Loucy (cell line): Measurements from ENCODE around the gene MOXD1.

Source experiments
- H2AFZ ChIP-seq: fragments of 200-600 bp; sonication (generic); 2 replicates; pipeline ENCODE4 v1.6.0; 2016; ENCODE audit warnings: antibody characterized with exemption, mild to moderate bottlenecking, low read length, moderate library complexity
- H3F3A ChIP-seq: fragments of 200-600 bp; 2 replicates; pipeline ENCODE4 v1.6.0; 2016; ENCODE audit warnings: antibody characterized with exemption, low read depth, mild to moderate bottlenecking
- H3K27me3 ChIP-seq: fragments of 200-600 bp; sonication (generic); 2 replicates; pipeline ENCODE4 v1.6.1; 2014; ENCODE audit warnings: low read length, mild to moderate bottlenecking; ENCODE audit not compliant: insufficient read depth, poor library complexity, severe bottlenecking
- H3K36me3 ChIP-seq: fragments of 200-600 bp; sonication (generic); 2 replicates; pipeline ENCODE4 v1.6.1; 2016; ENCODE audit warnings: low read length; ENCODE audit not compliant: insufficient read depth
- H3K4me1 ChIP-seq: fragments of 200-600 bp; sonication (generic); 2 replicates; pipeline ENCODE4 v1.5.1; 2014; ENCODE audit warnings: low read length, mild to moderate bottlenecking; ENCODE audit not compliant: insufficient read depth, poor library complexity, severe bottlenecking
- H3K4me2 ChIP-seq: fragments of 200-600 bp; sonication (generic); 2 replicates; pipeline ENCODE4 v1.6.0; 2014; ENCODE audit warnings: antibody characterized with exemption, low read length, low read depth, mild to moderate bottlenecking; ENCODE audit not compliant: poor library complexity, severe bottlenecking
- H3K4me3 ChIP-seq: fragments of 200-600 bp; sonication (generic); 2 replicates; pipeline ENCODE4 v1.5.1; 2014; ENCODE audit warnings: low read length, mild to moderate bottlenecking, mixed read lengths; ENCODE audit not compliant: poor library complexity, severe bottlenecking
- H3K79me2 ChIP-seq: fragments of 200-600 bp; sonication (generic); 2 replicates; pipeline ENCODE4 v1.6.1; 2014; ENCODE audit warnings: low read length; ENCODE audit not compliant: insufficient read depth
- H3K9ac ChIP-seq: fragments of 200-600 bp; sonication (generic); 2 replicates; pipeline ENCODE4 v1.6.0; 2014; ENCODE audit warnings: mild to moderate bottlenecking, low read depth, low read length, moderate library complexity; ENCODE audit not compliant: poor library complexity, severe bottlenecking
- H3K9me2 ChIP-seq: fragments of 200-600 bp; sonication (generic); replicated peaks from 2 replicates; pipeline ENCODE4 v1.6.1; 2016; ENCODE audit warnings: low read depth, low read length, mixed read lengths
- H3K9me3 ChIP-seq: fragments of 200-600 bp; sonication (generic); 2 replicates; pipeline ENCODE4 v1.6.1; 2014; ENCODE audit warnings: mild to moderate bottlenecking, antibody characterized with exemption, low read length, low read depth; ENCODE audit not compliant: insufficient read depth
- H4K20me1 ChIP-seq: fragments of 200-600 bp; sonication (generic); 2 replicates; pipeline ENCODE4 v1.6.0; 2014; ENCODE audit warnings: antibody characterized with exemption, low read length, mild to moderate bottlenecking; ENCODE audit not compliant: insufficient read depth, poor library complexity, severe bottlenecking
- EZH2phosphoT487 ChIP-seq: fragments of 200-600 bp; IDR thresholded peaks from 2 replicates; pipeline ENCODE4 v1.6.1; 2018; ENCODE audit warnings: antibody characterized with exemption, mild to moderate bottlenecking, moderate library complexity, borderline replicate concordance
- TF ChIP-seq, protein P1 (sequence below): fragments of 200-600 bp; sonication (generic); conservative IDR thresholded peaks from 2 replicates; pipeline ENCODE4 v1.5.1; 2014; ENCODE audit warnings: mild to moderate bottlenecking, antibody characterized with exemption, low read length

Gene MOXD1

DNA sequence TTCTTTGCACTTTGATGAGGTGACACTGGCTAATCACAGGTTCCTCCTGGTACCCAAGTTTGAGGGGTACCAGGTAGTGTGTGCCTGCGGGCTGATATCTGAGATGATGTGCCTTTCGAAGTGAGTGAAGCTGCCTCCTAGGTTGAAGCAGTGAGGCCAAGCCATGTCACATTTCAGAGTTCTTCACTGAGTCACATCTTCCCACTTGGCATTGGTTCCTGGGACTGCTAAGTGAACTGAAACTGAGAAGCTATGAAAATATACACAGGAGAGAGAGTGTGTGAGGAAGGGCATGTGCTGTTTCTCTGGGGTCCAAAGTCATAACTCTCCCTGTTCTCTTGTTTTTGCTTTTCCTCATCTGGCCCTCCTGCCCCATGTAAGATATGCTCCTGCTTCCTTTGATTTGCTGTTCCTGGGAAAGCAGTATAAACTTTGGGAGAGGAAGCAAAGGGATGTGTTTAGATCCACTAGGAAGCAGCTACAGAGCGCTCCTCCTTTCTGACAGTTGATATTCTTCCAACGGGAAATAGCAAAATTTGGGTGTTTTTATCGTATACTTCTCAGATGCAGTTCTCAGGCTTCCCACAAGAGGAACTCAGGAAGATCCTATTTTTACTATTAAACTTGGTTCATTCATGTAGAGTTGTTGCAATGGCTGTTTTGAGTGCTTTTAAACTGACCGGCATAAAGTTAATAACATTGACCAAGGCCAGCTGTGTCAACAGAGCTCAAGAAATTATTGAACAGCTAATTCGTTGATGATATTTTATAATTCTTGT, 153.7 kb downstream of the MOXD1 start:
- Histone ChIP-seq H3K9me2 (no peaks in the 10 kb centered on the region), H3K79me2 (no peaks in the 10 kb centered on the region), H3K4me2 (no peak overlapping the region), H2AFZ (no peak overlapping the region), H3F3A (no peaks in the 10 kb centered on the region), H3K9me3 (no peaks in the 10 kb centered on the region), H4K20me1 (no peaks in the 10 kb centered on the region), H3K36me3 (no peaks in the 10 kb centered on the region), H3K4me3 (no peak overlapping the region), H3K27me3 (no peaks in the 10 kb centered on the region), H3K4me1 (no peaks in the 10 kb centered on the region), H3K9ac (no peak overlapping the region)
- TF ChIP-seq, protein P1, sequence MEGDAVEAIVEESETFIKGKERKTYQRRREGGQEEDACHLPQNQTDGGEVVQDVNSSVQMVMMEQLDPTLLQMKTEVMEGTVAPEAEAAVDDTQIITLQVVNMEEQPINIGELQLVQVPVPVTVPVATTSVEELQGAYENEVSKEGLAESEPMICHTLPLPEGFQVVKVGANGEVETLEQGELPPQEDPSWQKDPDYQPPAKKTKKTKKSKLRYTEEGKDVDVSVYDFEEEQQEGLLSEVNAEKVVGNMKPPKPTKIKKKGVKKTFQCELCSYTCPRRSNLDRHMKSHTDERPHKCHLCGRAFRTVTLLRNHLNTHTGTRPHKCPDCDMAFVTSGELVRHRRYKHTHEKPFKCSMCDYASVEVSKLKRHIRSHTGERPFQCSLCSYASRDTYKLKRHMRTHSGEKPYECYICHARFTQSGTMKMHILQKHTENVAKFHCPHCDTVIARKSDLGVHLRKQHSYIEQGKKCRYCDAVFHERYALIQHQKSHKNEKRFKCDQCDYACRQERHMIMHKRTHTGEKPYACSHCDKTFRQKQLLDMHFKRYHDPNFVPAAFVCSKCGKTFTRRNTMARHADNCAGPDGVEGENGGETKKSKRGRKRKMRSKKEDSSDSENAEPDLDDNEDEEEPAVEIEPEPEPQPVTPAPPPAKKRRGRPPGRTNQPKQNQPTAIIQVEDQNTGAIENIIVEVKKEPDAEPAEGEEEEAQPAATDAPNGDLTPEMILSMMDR = peak; percentile 17; the same call in 1 of the 2 replicates
- no peak for TF ChIP-seq EZH2phosphoT487

DNA sequence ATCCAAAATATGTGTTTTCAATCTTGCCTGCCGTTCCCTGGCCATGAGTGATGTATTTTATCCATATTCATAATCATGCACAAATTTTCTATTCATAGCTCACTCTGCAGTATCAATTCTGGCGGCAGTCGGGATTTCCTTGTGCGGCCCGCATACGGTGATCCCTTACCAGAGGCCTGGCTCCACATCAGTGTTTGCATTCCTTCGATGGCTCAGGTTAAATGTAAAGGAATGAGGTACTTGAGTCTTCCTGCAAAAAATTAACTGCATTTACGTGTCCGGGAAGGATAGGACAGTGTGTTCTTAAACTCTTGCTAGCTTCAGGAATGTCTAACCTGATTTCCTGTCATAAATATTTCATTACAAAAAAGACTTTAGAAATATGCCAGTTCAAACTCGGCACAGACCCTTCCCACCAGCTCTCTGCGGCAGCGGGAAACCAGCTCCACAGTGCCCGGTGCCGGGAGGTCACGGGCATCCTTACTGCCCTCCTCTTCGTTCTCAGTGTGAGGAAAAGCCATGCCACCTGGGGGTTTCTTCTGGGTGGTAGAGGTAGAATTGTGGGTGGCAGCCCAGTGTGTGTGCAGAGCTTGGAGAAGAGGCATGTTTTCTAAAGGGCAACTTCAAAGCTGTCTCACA, 154.5 kb downstream of the MOXD1 start:
- Histone ChIP-seq H3F3A (no peaks in the 10 kb centered on the region), H3K9me3 (no peaks in the 10 kb centered on the region), H3K27me3 (no peaks in the 10 kb centered on the region), H3K4me3 (no peak overlapping the region), H3K4me1 (no peaks in the 10 kb centered on the region), H3K79me2 (no peaks in the 10 kb centered on the region), H3K9me2 (no peaks in the 10 kb centered on the region), H3K36me3 (no peaks in the 10 kb centered on the region), H4K20me1 (no peaks in the 10 kb centered on the region), H3K4me2 (no peak overlapping the region), H3K9ac (no peak overlapping the region), H2AFZ (no peak overlapping the region)
- TF ChIP-seq, protein P1 = no peak

DNA sequence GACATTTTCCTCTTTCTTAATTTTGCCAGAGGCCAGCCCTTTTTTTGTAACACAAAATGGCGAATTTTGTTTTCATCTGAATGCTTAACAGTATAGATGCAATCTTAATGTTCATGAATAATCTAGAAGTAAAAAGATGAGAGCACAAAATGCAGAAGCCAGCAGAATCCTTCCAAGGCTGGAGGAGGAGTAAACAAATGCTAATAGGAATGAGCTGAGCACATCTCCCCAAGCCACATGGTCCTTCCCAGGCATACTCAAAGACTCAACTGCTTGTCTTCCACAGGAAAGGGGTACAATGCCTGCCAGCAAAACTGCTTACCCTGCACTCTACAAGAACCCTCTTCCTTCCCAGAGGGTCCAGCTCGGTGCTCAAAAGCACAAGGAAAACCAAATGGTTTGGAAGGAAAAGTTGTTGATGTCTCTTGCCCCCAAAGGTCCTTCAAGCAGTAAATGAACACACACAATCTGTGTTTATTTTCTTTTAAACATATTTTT, 155.1 kb downstream of the MOXD1 start:
- Histone ChIP-seq H3F3A (no peaks in the 10 kb centered on the region), H2AFZ (no peak overlapping the region), H3K79me2 (no peaks in the 10 kb centered on the region), H3K9me2 (no peaks in the 10 kb centered on the region), H3K4me1 (no peaks in the 10 kb centered on the region), H4K20me1 (no peaks in the 10 kb centered on the region), H3K4me2 (no peak overlapping the region), H3K27me3 (no peaks in the 10 kb centered on the region), H3K9ac (no peak overlapping the region), H3K4me3 (no peak overlapping the region), H3K36me3 (no peaks in the 10 kb centered on the region), H3K9me3 (no peaks in the 10 kb centered on the region)
- TF ChIP-seq, protein P1 = no peak
- no peak for TF ChIP-seq EZH2phosphoT487
